HG02840 (cell line): ENCODE measurements around the gene POLR2L.

Experiments
- ATAC-seq: cut with Tn5 transposase; IDR thresholded peaks from one replicate; pipeline ENCODE4 v1.9.1; 2021; ENCODE audit warnings: mild to moderate bottlenecking, moderate library complexity, moderate number of reproducible peaks; ENCODE audit not compliant: unreplicated experiment, low FRiP score

POLR2L gene

GRCh38 chr11:815675-816432 lies 26.5 kb downstream of the POLR2L start:
- no peak for ATAC-seq

- ATAC-seq, result no peak
Observed at GRCh38 chr11:813456-814096, 28.8 kb downstream of the POLR2L start.

- ATAC-seq, result no peak
Observed at GRCh38 chr11:813072-813455, 29.3 kb downstream of the POLR2L start.

- ATAC-seq, result no peak
Observed at GRCh38 chr11:812390-812789, 29.9 kb downstream of the POLR2L start.

- no peak for ATAC-seq
Observed at GRCh38 chr11:811446-812245, 30.7 kb downstream of the POLR2L start.

GRCh38 chr11:810040-810567 lies 32.2 kb downstream of the POLR2L start:
- ATAC-seq, result no peak

- peak; percentile 74 for ATAC-seq
Observed at GRCh38 chr11:809287-810039, 32.9 kb downstream of the POLR2L start, which contains the start of gene RPLP2. Gene RPLP2, plus strand, starts transcription at chr11:809967. Its CDS starts 268 bp downstream, at chr11:810235.

- no peak for ATAC-seq
Observed at GRCh38 chr11:808427-809286, 33.7 kb downstream of the POLR2L start.

GRCh38 chr11:804599-804964 lies 37.7 kb downstream of the POLR2L start:
- ATAC-seq, result no peak

- no peak for ATAC-seq
Observed at GRCh38 chr11:803770-804598, 38.3 kb downstream of the POLR2L start.

GRCh38 chr11:803467-803742 lies 38.9 kb downstream of the POLR2L start:
- no peak for ATAC-seq

GRCh38 chr11:802693-803466 lies 39.4 kb downstream of the POLR2L start:
- no peak for ATAC-seq

- ATAC-seq, result no peak
Observed at GRCh38 chr11:802018-802617, 40.2 kb downstream of the POLR2L start.

GRCh38 chr11:801097-801780 lies 41.1 kb downstream of the POLR2L start:
- no peak for ATAC-seq

- ATAC-seq, result no peak
Observed at GRCh38 chr11:800473-800872, 41.9 kb downstream of the POLR2L start.

GRCh38 chr11:799641-800316 lies 42.5 kb downstream of the POLR2L start:
- no peak for ATAC-seq
